Effector memory CD4-positive, alpha-beta T cell (primary cell): Measurements from ENCODE around the gene DIS3L2.

Experiments used
- DNase-seq, 3 donors: peaks; one replicate each; pipeline ENCODE4 v3.0.0-alpha.2; 2020
- H3K27ac ChIP-seq: 2 replicates; pipeline ENCODE4 v1.7.0; 2013; ENCODE audit warnings: mild to moderate bottlenecking, low read length, moderate library complexity; ENCODE audit not compliant: insufficient read depth, poor library complexity, severe bottlenecking
- H3K27me3 ChIP-seq: replicated peaks from 2 replicates; pipeline ENCODE4 v1.7.0; 2013; ENCODE audit warnings: mild to moderate bottlenecking, low read length; ENCODE audit not compliant: insufficient read depth, control insufficient read depth, poor library complexity, severe bottlenecking
- H3K36me3 ChIP-seq: 2 replicates; pipeline ENCODE4 v1.7.0; 2013; ENCODE audit warnings: mild to moderate bottlenecking, low read length, moderate library complexity; ENCODE audit not compliant: control insufficient read depth, insufficient read depth
- H3K4me1 ChIP-seq: 2 replicates; pipeline ENCODE4 v1.7.0; 2013; ENCODE audit warnings: low read length, mild to moderate bottlenecking; ENCODE audit not compliant: control insufficient read depth, insufficient read depth, poor library complexity, severe bottlenecking
- H3K4me3 ChIP-seq: 2 replicates; pipeline ENCODE4 v1.7.0; 2013; ENCODE audit warnings: low read length, low read depth, mild to moderate bottlenecking; ENCODE audit not compliant: insufficient read depth, poor library complexity, severe bottlenecking
- H3K9me3 ChIP-seq: 2 replicates; pipeline ENCODE4 v1.7.0; 2013; ENCODE audit warnings: mild to moderate bottlenecking, low read length, moderate library complexity; ENCODE audit not compliant: control insufficient read depth

The DIS3L2 gene

DNA sequence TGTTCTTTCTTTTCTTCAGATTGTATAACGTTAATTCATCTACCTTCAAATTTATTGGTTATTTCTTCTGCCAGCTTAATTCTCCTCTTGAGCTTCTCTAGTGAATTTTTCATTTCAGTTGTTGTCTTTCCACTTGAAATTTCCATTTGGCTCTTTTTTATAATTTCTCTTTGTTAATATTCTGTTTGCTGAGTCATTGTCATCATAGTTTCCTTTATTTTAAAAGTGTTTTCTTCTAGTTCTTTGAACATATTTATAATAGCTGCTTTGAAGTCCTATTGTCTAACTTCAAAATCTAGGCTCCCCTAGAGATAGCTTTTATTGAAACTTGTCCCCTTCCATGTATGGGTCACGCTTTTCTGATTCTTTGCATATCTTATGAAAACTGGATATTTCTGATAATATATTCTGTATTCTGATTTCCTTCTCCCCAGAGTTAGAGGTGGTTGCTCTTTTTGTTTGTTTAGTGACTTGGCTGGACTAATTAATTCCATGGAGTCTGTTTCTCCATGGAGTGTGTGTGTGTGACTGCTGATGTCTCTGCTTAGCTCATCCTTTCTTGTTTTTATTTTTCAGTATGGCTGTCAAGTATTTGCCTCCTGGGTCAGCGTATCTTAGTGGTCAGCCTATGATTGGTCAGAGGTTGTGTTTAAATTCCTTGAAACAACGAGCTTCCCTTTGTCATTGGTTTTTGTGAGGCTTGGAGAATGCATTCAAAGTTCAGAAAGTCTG lies 47.6 kb downstream of the DIS3L2 start:
- H3K4me1 ChIP-seq = no peaks in the 10 kb centered on the region
- no peak overlapping the region for H3K4me3 ChIP-seq
- no peak for DNase-seq
- no peaks in the 10 kb centered on the region for H3K27me3 ChIP-seq
- H3K27ac ChIP-seq = no peak overlapping the region
- peaks cover 7% of the 10 kb centered on the region for H3K36me3 ChIP-seq
- no peaks in the 10 kb centered on the region for H3K9me3 ChIP-seq

DNA sequence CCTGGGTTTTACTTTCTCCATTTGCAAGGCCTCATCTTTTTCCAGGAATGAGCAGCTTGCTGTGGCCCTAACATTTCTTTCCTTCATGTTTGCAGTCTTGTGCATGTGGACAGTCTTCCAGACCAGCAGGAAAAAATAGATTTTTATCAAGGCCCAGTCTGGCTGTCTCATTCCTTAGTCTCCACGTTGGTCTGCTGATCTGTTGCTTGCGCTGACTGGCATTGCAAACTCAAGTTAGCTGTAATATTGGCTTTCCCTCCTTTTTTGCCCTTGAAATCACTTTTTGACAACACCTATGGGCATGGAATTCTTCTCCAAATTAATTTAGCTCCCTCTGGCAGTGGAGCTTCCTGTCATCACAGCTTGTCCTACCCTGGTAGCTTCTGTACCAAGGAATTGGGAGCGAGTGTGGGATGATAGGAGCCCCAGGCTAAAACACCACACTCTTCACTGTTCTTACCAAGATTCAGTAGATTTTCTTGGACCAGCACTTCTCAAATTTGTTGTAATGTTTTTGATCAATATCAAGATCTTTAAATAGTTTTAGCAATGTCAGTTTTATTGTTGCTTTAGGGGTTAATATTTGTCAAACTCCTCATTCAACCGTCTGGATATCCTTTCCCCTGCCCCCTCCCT lies 48.2 kb downstream of the DIS3L2 start:
- Histone ChIP-seq H3K9me3 (no peaks in the 10 kb centered on the region), H3K36me3 (peaks cover 10% of the 10 kb centered on the region), H3K4me1 (no peaks in the 10 kb centered on the region), H3K27ac (no peak overlapping the region), H3K27me3 (no peaks in the 10 kb centered on the region), H3K4me3 (no peak overlapping the region)
- no peak for DNase-seq

DNA sequence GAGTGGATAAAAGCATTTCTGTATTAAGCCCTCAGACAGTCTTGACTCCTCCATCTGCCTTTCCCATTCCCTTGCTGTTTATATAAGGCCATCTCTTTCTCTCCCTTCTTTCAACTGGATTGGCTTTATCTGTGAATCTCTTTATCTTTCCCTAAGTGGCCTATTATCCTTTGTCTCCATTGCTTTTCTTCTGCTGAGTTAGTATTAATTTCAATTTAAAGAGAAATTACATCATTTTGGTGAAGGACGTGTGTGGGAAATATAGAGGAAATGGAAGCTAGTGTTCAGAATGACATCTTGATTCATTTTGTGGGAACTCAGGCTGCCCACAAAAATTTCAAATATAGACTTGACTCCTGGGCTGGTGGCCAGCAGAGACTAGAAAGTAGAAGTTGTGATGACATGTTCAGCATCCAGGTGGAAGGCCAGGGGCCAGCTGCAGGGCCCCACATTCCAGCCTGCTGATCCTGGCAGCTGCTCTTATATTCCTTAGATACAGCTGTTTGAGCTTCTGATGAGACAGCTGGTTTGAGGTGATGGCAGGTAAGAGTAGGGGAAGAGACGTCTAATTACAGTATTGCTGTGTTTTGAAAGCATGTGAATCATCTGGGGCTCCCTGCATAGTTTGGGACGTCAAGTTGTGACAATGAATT lies 52.3 kb downstream of the DIS3L2 start:
- Histone ChIP-seq H3K9me3 (no peaks in the 10 kb centered on the region), H3K4me1 (no peaks in the 10 kb centered on the region), H3K27ac (no peak overlapping the region), H3K27me3 (no peaks in the 10 kb centered on the region), H3K36me3 (peaks cover 27% of the 10 kb centered on the region), H3K4me3 (no peak overlapping the region)
- no peak for DNase-seq

DNA sequence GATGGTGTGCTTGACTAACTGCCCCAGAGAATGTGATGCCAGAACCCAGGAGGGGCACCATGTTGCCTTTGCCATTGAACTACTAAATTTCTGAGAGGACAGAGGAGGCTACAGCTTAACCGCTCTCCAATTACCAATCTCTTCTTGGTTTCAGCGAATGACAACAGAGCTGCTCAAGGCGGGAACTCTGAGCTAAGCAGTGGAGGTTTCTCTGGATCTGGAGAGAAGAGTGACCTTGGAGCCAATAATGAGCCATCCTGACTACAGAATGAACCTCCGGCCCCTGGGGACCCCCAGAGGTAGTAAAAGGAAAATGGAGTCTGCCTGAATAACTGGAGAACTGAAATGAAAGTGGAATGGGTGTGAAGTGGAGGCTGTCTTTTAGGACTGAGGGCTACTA lies 53.2 kb downstream of the DIS3L2 start:
- no peak for DNase-seq
- no peaks in the 10 kb centered on the region for H3K27me3 ChIP-seq
- H3K27ac ChIP-seq = no peak overlapping the region
- H3K36me3 ChIP-seq = peaks cover 21% of the 10 kb centered on the region
- H3K9me3 ChIP-seq = no peaks in the 10 kb centered on the region
- no peaks in the 10 kb centered on the region for H3K4me1 ChIP-seq
- no peak overlapping the region for H3K4me3 ChIP-seq

DNA sequence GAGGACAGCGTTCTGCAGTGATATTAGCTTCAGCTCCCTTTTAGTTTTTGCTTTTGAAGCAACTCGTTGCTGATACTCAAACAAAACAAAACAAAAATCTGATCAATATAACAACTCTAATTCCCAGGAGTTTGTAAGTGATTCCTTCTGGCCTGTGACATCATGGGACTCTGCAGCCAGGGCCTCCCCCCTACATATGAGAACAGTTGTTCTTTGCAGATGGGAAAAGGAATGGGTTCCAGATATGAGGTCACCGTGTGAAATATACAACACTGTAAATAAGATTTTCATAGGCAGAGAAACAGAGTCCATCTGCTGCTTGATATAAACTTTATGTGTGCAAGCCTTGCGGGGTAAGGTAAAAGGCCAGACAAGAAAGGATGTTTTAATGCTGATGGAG lies 56.7 kb downstream of the DIS3L2 start:
- Histone ChIP-seq H3K27me3 (no peaks in the 10 kb centered on the region), H3K36me3 (peaks cover 38% of the 10 kb centered on the region), H3K4me3 (no peak overlapping the region), H3K4me1 (no peaks in the 10 kb centered on the region), H3K9me3 (no peaks in the 10 kb centered on the region), H3K27ac (no peak overlapping the region)
- no peak for DNase-seq

DNA sequence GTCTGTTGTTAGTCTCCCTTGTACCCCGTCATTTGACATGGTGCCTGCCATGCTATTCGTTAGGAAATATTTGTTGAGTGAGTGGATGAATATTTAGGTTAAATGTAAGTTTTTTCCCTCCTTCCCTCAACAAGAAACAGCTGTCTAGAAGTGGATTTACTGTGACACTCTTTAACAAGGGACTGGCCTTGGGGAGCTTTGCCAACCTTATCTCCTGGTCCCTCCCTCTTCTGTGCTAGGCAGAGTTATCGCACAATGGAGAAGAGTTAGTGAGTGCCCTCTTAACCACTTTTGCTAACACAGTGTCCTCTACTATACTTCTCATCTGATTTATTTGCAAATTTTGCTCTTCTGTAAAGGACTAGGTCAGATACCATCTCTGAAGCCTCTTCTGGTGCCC lies 61.2 kb downstream of the DIS3L2 start:
- Histone ChIP-seq H3K4me1 (no peaks in the 10 kb centered on the region), H3K27me3 (no peaks in the 10 kb centered on the region), H3K4me3 (no peak overlapping the region), H3K9me3 (no peaks in the 10 kb centered on the region), H3K27ac (no peak overlapping the region), H3K36me3 (peaks cover 35% of the 10 kb centered on the region)
- DNase-seq = no peak

DNA sequence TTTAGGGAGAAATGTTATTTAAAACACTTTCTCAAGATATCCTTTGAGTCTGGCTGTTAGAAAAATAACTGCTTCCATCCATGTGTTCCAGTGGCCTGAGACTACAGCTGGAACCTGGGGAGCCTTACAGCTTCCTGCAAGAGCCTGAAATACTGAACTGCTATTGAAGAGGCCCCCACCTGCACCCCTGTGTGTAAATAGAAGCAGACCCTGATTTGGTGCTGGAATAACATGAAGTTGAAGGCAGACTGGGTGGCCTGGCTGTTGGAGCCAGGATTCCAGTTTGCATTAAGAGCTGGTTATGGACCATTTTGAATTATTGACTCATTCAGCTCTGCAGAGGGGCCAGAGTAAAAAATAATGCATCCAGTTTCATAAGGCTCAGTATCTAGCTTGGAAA lies 61.9 kb downstream of the DIS3L2 start:
- Histone ChIP-seq H3K4me1 (no peaks in the 10 kb centered on the region), H3K27me3 (no peaks in the 10 kb centered on the region), H3K36me3 (peaks cover 30% of the 10 kb centered on the region), H3K27ac (no peak overlapping the region), H3K4me3 (no peak overlapping the region), H3K9me3 (no peaks in the 10 kb centered on the region)
- DNase-seq = no peak

DNA sequence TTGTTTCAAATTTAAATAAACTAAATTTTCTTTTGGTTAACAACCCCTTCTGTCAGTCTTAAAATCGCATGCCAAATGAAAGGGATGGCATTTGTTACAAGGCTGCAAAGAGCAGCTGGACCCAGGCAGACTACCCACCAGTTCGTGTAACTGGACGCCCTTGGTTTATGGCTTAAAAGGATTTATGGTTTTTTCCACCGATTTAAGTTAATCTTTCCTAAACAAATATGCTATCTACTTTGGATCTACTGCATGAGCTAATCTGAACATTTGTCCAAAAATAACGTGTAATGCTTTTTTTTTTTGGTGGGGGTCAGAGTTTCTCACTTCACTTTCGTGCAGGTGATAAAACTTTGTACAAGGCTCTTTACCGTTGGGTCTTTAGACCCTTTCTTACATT lies 62.9 kb downstream of the DIS3L2 start:
- no peak for DNase-seq
- Histone ChIP-seq H3K9me3 (no peaks in the 10 kb centered on the region), H3K27me3 (no peaks in the 10 kb centered on the region), H3K4me3 (no peak overlapping the region), H3K4me1 (no peaks in the 10 kb centered on the region), H3K36me3 (peaks cover 30% of the 10 kb centered on the region), H3K27ac (no peak overlapping the region)

DNA sequence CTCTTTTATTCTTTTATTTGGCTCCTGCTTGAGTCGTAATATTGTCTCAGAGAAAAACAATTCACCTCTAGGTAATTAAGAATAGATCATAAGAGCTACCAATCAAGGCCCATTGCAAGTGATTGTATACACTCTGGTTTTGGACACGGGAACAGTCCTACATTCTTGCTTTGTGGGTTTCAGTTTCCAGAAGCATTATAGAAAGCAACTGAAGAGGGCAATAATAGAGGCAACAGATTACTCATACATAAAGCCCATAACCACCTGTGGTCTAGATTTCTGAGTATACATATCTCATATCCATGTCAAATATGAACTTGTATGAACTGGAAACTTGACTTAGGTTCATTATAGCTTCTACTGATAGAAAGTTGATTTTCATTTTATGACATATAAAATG lies 65.4 kb downstream of the DIS3L2 start:
- no peak for DNase-seq
- H3K36me3 ChIP-seq = peaks cover 20% of the 10 kb centered on the region
- no peak overlapping the region for H3K27ac ChIP-seq
- no peaks in the 10 kb centered on the region for H3K9me3 ChIP-seq
- H3K4me1 ChIP-seq = no peaks in the 10 kb centered on the region
- no peaks in the 10 kb centered on the region for H3K27me3 ChIP-seq
- no peak overlapping the region for H3K4me3 ChIP-seq

DNA sequence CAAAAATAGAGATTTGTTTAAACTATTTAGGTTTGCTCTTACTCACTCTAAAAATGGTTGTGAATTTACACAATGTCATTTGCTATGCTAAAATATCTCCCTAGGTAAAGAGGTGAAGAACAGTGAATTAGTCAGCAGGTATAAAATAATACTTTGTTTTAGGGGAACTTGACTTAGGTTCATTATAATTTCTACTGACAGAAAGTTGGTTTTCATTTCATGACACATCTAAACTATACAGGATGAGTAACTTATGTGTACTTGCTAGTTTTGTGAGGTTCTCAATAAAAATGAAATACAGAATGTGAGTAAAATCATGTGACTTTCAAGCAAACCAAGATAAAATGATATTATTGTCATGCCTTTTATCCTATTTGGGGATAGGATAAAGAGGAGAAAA lies 66.0 kb downstream of the DIS3L2 start:
- Histone ChIP-seq H3K4me3 (no peak overlapping the region), H3K27ac (no peak overlapping the region), H3K27me3 (no peaks in the 10 kb centered on the region), H3K4me1 (no peaks in the 10 kb centered on the region), H3K36me3 (peaks cover 18% of the 10 kb centered on the region), H3K9me3 (no peaks in the 10 kb centered on the region)
- DNase-seq = no peak
